Neuronal stem cell (in vitro differentiated cells): ENCODE data around the gene TACC2.

Experiments used
- DNase-seq: peaks from one replicate; pipeline ENCODE4 v3.0.0-alpha.2; 2013; ENCODE audit warnings: low spot score
- H2AFZ ChIP-seq: one replicate; pipeline ENCODE4 v1.6.1; 2013; ENCODE audit warnings: mild to moderate bottlenecking, low read length, inconsistent platforms
- H2AK5ac ChIP-seq: 2 replicates; pipeline ENCODE4 v1.6.1; 2013; ENCODE audit warnings: low read depth, mild to moderate bottlenecking, inconsistent platforms, low read length, moderate library complexity, mixed read lengths
- H2BK120ac ChIP-seq: 2 replicates; pipeline ENCODE4 v1.6.1; 2013; ENCODE audit warnings: low read depth, mild to moderate bottlenecking, inconsistent platforms, low read length, moderate library complexity, mixed read lengths
- H2BK12ac ChIP-seq: one replicate; pipeline ENCODE4 v1.6.1; 2013; ENCODE audit warnings: low read length, inconsistent platforms
- H2BK15ac ChIP-seq: 2 replicates; pipeline ENCODE4 v1.6.1; 2013; ENCODE audit warnings: mild to moderate bottlenecking, low read length, inconsistent platforms, mixed read lengths
- H2BK5ac ChIP-seq: one replicate; pipeline ENCODE4 v1.6.1; 2013; ENCODE audit warnings: inconsistent platforms, mild to moderate bottlenecking, low read length, moderate library complexity
- H3K14ac ChIP-seq: one replicate; pipeline ENCODE4 v1.6.1; 2013; ENCODE audit warnings: low read length, inconsistent platforms
- H3K18ac ChIP-seq: 2 replicates; pipeline ENCODE4 v1.6.1; 2013; ENCODE audit warnings: low read length, inconsistent platforms
- H3K23ac ChIP-seq: 2 replicates; pipeline ENCODE4 v1.6.1; 2013; ENCODE audit warnings: low read depth, mild to moderate bottlenecking, mixed read lengths, low read length, inconsistent platforms; ENCODE audit not compliant: poor library complexity
- H3K27ac ChIP-seq: replicated peaks from 3 replicates; pipeline ENCODE4 v1.5.1; 2013; ENCODE audit warnings: low read length, inconsistent platforms
- H3K27me3 ChIP-seq, 3 experiments: 2 replicates each; pipeline ENCODE4 v1.6.1; 2013; ENCODE audit warnings: low read length in 3 of 3, mild to moderate bottlenecking in 2 of 3, inconsistent platforms in 1 of 3, low read depth in 1 of 3, mixed read lengths in 1 of 3, moderate library complexity in 1 of 3; ENCODE audit not compliant: control insufficient read depth in 3 of 3, insufficient read depth in 3 of 3
- H3K36me3 ChIP-seq, 2 donors: replicated peaks in 1 of 2; 2 replicates each; pipeline ENCODE4 v1.6.1; 2013; ENCODE audit warnings: low read length in 2 of 2; ENCODE audit not compliant: control insufficient read depth in 2 of 2, insufficient read depth in 2 of 2
- H3K4ac ChIP-seq: 2 replicates; pipeline ENCODE4 v1.6.1; 2013; ENCODE audit warnings: inconsistent platforms, mild to moderate bottlenecking, low read length, moderate library complexity
- H3K4me1 ChIP-seq, 2 donors: 1 replicate in 1 of 2; 2 replicates in 1 of 2; pipeline ENCODE4 v1.6.1; 2013; ENCODE audit warnings: low read length in 2 of 2, low read depth in 1 of 2; ENCODE audit not compliant: control insufficient read depth in 2 of 2, insufficient read depth in 1 of 2
- H3K4me2 ChIP-seq: one replicate; pipeline ENCODE4 v1.6.1; 2013; ENCODE audit warnings: mild to moderate bottlenecking, low read length, inconsistent platforms; ENCODE audit not compliant: insufficient read depth, poor library complexity, severe bottlenecking
- H3K4me3 ChIP-seq, 2 donors: 2 replicates each; pipeline ENCODE4 v1.5.1; 2013; ENCODE audit warnings: low read length in 2 of 2, mild to moderate bottlenecking in 2 of 2, inconsistent platforms in 1 of 2, moderate library complexity in 1 of 2
- H3K79me1 ChIP-seq: one replicate; pipeline ENCODE4 v1.6.1; 2013; ENCODE audit warnings: low read depth, mild to moderate bottlenecking, inconsistent platforms, low read length, moderate library complexity
- H3K9ac ChIP-seq: one replicate; pipeline ENCODE4 v1.6.1; 2013; ENCODE audit warnings: mild to moderate bottlenecking, low read depth, low read length, inconsistent platforms; ENCODE audit not compliant: poor library complexity
- H3K9me3 ChIP-seq, 2 donors: replicated peaks in 1 of 2; 2 replicates each; pipeline versions ENCODE3 to v1.6.1; 2013; ENCODE audit warnings: low read length in 2 of 2, mild to moderate bottlenecking in 2 of 2, inconsistent platforms in 1 of 2, low read depth in 1 of 2, mixed read lengths in 1 of 2, moderate library complexity in 1 of 2; ENCODE audit not compliant: control insufficient read depth in 2 of 2, insufficient read depth in 1 of 2
- H4K8ac ChIP-seq: one replicate; pipeline ENCODE4 v1.6.1; 2013; ENCODE audit warnings: low read depth, mild to moderate bottlenecking, inconsistent platforms, low read length, moderate library complexity
- H4K91ac ChIP-seq: one replicate; pipeline ENCODE4 v1.6.1; 2013; ENCODE audit warnings: low read length, low read depth, mild to moderate bottlenecking, inconsistent platforms; ENCODE audit not compliant: poor library complexity
- WGBS, 2 donors: extraction: QIAGEN DNeasy Blood & Tissue Kit; methylation state at CpG; one replicate each; pipeline ENCODE4 v1.1.7; 2013; ENCODE audit warnings: missing lambda C conversion rate in 2 of 2, mixed read lengths in 1 of 2; ENCODE audit not compliant: insufficient read length in 2 of 2, insufficient replicate concordance in 1 of 2; ENCODE audit errors: extremely low coverage in 2 of 2; 5-methylcytosine and 5-hydroxymethylcytosine counted together

The TACC2 gene

DNA sequence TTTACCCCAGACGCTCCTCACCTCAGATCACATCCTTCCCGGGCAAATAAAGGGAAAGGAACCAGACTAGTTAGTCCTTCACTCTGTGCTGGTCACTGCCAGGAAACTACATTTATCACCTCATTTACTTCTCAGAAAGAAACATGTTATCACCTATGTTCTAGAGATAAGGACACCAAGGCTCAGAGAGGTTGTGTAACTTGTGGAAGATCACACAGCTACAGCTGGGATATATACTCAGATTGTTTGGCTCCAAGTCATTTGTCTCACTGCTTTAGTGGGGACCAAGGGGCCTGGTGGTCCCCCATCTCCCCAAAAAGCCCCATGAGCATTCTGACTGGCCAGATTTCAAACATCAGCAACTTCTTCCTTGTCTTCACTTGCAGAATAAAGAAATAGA, 264.6 kb downstream of the TACC2 start:
- Histone ChIP-seq H3K36me3 (peaks cover 16 to 82% of the 10 kb centered on the region in 2 donors), H3K27ac (no peak overlapping the region), H3K4me1 (peaks cover 0 to 5% of the 10 kb centered on the region in 2 donors), H2AFZ (no peak overlapping the region), H2BK12ac (no peak overlapping the region), H2AK5ac (no peak overlapping the region), H3K4ac (no peak overlapping the region), H4K8ac (no peak overlapping the region), H3K18ac (no peak overlapping the region), H3K79me1 (peaks cover 3% of the 10 kb centered on the region), H2BK120ac (no peak overlapping the region), H4K91ac (no peak overlapping the region), H3K27me3 (no peaks in the 10 kb centered on the region), H3K4me2 (no peak overlapping the region), H3K9me3 (no peaks in the 10 kb centered on the region), H2BK15ac (no peak overlapping the region), H3K14ac (no peak overlapping the region), H2BK5ac (no peak overlapping the region), H3K9ac (no peak overlapping the region), H3K23ac (no peak overlapping the region), H3K4me3 (no peak overlapping the region)
- no CpG with 5 or more reads among the region's 2 CpGs for WGBS, 2 donors
- DNase-seq, result no peak

DNA sequence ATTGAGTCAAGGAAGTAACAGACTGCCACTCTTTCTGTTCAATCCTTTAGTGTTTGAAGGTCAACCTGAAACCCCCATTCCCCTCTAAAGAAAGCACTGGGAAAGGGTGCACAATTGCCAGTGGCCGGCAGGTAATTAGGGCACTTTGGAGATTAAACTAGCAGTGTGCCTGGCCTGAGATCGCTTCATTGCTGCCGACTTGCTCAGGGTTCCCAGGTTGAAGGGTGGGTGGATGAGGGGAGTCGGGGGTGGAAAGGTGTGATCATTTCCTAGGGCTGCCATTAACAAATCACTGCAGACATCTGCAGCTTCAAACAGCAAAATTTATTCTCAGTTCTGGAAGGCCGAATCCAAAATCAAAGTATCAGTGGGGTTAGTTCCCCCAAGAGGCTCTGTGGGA, 265.9 kb downstream of the TACC2 start:
- Histone ChIP-seq H3K4me2 (no peak overlapping the region), H3K9ac (no peak overlapping the region), H2BK120ac (no peak overlapping the region), H3K23ac (no peak overlapping the region), H2BK15ac (no peak overlapping the region), H3K18ac (no peak overlapping the region), H2BK5ac (no peak overlapping the region), H3K4me1 (peaks cover 0 to 6% of the 10 kb centered on the region in 2 donors), H2AFZ (no peak overlapping the region), H4K8ac (no peak overlapping the region), H4K91ac (no peak overlapping the region), H3K27ac (no peak overlapping the region), H3K27me3 (no peaks in the 10 kb centered on the region), H3K14ac (no peak overlapping the region), H3K4me3 (no peak overlapping the region), H3K36me3 (peaks cover 16 to 70% of the 10 kb centered on the region in 2 donors), H3K4ac (no peak overlapping the region), H3K9me3 (no peaks in the 10 kb centered on the region), H2BK12ac (no peak overlapping the region), H2AK5ac (no peak overlapping the region), H3K79me1 (no peaks in the 10 kb centered on the region)
- no CpG with 5 or more reads among the region's 5 CpGs for WGBS, 2 donors
- no peak for DNase-seq

DNA sequence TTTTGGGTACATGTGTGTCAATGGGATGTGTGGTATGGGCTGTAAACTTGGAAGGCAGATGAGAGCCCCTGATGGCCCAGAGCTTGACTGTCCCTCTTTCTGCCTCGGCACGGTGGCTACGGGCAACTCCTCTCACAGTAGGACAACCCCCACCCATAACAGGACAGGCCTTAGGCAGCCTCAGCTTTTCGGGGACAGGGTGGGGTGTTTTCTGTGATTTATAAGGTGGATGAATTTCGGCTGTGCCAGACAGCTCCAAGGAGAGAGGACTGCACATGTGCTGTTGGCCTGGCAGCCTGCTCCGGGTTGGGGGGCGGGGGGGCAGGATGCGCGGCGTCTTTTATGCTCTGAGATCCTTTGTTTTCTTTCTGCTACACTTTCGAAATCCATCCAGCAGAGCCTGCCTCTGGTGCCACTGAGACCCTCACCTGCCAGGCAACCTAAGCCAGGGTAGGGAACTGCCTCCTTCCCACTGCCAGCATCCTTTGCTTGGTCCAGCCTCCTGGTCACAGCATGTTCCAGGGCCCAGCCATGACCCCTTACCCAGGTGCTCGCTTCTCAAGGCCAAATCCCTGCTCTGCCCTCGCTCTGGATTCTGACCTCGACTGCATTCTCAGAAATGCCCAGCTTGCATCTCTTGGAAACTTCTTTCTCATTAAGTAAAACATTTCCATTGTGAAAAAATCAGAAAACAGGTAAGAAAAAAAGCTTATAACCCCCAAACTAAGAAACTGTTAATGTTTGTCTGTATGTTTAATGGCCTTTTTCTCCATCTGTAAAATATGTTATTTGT, 266.7 kb downstream of the TACC2 start:
- no peaks in the 10 kb centered on the region for H3K27me3 ChIP-seq

DNA sequence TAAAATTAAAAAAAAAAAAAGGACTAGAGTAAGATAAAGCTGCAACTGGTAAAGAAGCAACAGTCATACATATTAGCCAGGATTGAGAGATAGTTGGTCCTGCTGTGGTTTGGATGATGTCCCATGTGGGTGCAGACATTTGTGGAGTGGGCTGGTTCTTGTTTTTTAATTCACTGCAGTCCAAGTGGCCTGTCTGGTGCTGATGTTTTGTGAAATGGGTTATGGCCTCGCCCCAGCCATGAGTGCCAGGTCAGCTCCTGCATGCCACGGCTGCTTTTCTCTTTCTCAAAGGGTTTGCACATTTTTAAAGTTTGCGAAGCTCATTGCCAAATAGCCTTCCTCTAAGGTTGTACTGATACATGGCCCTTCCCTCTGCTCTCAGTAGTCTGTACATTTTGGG, 268.1 kb downstream of the TACC2 start:
- Histone ChIP-seq H3K23ac (no peak overlapping the region), H2BK12ac (no peak overlapping the region), H3K4me3 (no peak overlapping the region), H2BK5ac (no peak overlapping the region), H2AK5ac (no peak overlapping the region), H3K4me2 (no peak overlapping the region), H3K14ac (no peak overlapping the region), H2BK15ac (no peak overlapping the region), H2AFZ (no peak overlapping the region), H3K36me3 (peaks cover 14 to 49% of the 10 kb centered on the region in 2 donors), H3K18ac (no peak overlapping the region), H3K9ac (no peak overlapping the region), H3K27ac (no peak overlapping the region), H3K79me1 (no peaks in the 10 kb centered on the region), H4K8ac (no peak overlapping the region), H3K4me1 (peaks cover 0 to 6% of the 10 kb centered on the region in 2 donors), H4K91ac (no peak overlapping the region), H3K4ac (no peak overlapping the region), H2BK120ac (no peak overlapping the region), H3K27me3 (no peaks in the 10 kb centered on the region), H3K9me3 (peaks cover 0 to 6% of the 10 kb centered on the region in 2 donors)
- DNase-seq, result no peak
- no CpG with 5 or more reads among the region's 3 CpGs for WGBS, 2 donors

More for the DNA sequence above, 266.7 kb downstream of the TACC2 start:
- Histone ChIP-seq H3K4me3 (no peak overlapping the region), H2BK15ac (no peak overlapping the region), H3K23ac (no peak overlapping the region), H3K36me3 (peaks cover 14 to 61% of the 10 kb centered on the region in 2 donors), H3K18ac (no peak overlapping the region), H2BK5ac (no peak overlapping the region), H3K27ac (no peak overlapping the region), H2BK120ac (no peak overlapping the region), H3K4me2 (no peak overlapping the region), H2AFZ (no peak overlapping the region), H3K9me3 (no peaks in the 10 kb centered on the region), H3K9ac (no peak overlapping the region), H3K4me1 (peaks cover 0 to 6% of the 10 kb centered on the region in 2 donors), H3K79me1 (no peaks in the 10 kb centered on the region), H3K4ac (no peak overlapping the region), H4K91ac (no peak overlapping the region), H2BK12ac (no peak overlapping the region), H3K14ac (no peak overlapping the region), H4K8ac (no peak overlapping the region), H2AK5ac (no peak overlapping the region)
- no CpG with 5 or more reads among the region's 14 CpGs for WGBS, 2 donors
- no peak for DNase-seq
